ENCODE data around the gene OVOL1.

OVOL1 gene

DNA sequence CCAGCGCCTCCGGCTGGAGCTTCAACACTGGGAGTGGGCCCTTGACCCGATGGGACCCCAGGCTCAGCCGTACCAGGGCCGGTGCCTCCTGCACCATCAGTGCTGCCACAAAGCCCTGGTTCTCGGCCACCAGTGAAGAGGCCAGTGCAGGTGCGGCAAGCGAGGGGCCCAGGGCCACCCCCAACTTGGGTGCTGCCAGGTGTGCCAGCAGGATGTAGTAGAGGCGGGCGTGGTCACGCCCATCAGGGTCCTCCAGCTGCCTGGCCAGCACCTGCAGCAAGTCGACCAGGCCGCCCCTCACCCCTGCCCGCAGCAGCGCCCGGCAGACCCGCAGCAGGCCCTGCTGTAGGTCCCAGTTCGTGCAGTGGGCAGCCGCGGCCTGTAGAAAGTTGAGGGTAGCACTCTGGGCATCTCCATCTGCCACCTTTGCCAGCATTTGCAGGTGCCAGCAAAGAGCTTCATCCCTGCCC lies 8.4 kb upstream of the OVOL1 start:
- no peak for DNase-seq

DNA sequence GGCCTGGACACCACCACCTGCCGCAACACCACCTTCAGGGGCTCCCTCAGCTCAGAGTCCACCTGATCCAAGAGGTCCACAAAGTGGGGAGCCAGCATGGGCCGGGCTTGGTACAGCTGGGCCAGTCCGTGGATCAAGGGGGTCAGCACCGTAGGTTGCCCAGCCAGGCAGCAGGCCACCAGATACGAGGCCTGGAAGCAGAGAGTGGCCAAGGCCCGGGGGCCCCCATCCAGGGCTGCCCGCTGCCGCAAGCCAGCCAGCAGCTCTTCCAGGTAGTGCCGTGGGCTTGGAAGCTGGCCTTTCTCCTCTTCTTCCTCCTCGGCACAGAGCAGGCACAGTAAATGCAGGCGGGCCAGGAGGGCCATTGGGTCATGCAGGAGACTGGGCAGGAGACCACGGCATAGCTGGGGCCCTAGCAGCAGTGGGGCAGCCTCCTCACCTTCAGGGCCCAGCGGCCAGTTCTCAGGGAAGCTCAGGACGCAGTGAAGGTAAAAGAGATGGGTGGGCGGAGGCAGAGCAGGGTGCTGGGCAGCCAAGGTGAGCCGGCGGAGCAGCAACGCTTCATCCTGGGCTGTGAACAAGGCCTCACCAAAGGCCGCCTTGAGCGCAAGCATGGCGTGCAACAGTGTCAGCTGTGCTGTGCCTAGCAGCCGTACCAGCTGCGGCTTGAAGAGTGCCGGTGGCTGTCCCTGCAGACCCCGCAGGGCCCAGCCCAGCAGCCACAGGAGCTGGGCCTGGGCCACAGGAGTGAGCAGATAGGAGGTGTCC lies 7.8 kb upstream of the OVOL1 start:
- DNase-seq, result no peak

DNA sequence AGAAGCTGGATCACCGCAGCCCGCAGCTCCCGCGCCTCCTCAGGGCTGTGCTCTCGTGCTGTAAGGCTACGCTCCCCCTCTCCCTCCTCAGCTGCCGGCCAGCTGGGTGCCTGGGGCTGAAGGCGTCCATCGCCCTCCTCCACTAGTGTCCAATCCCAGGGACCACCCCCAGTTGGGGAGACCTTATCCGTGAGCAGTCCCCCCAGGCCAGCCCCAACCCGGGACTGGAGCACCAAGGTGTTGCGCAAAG lies 7.3 kb upstream of the OVOL1 start:
- no peak for DNase-seq

DNA sequence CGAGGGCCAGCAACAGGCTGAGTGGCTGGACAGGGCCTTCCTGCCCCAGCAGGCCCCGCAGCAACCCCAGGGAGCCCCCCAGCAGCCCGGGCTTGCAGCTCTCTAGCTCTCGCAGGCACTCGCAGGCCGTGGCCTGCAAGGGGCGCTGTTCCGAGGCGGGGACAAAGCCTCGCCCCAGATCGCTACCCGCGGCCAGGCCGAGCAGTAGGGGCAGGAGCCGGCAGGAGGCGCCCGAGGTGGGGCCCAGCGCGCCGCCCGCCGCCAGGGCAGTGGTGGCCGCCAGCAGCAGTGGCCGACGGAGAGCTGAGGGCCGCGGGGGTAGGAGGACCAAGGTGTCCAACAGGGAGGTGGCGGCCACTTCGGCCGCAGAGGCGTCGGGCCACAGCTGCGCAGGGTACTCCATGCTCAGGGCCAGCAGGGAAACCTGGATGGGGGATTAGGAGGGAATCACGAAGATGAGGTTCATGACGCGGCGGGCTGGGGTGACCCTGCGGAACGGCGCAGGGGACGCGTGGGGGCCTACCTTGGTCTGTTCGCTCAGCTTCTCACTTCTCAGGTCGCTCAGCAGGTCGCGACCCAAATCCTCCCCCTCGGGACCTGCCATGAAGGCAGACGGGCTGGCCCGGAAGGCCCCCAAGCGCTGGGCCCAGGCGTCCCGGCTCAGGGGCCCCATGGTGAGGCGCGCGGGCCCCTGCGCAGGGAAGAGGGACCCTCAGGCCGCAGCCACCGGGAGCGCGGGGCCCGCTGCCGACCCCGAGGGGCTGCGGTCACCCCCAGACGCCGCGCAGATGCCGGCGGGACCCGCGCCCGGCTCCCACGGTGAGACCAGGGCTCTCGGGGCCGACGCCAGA lies 6.7 kb upstream of the OVOL1 start:
- peak; percentile 77 for DNase-seq

DNA sequence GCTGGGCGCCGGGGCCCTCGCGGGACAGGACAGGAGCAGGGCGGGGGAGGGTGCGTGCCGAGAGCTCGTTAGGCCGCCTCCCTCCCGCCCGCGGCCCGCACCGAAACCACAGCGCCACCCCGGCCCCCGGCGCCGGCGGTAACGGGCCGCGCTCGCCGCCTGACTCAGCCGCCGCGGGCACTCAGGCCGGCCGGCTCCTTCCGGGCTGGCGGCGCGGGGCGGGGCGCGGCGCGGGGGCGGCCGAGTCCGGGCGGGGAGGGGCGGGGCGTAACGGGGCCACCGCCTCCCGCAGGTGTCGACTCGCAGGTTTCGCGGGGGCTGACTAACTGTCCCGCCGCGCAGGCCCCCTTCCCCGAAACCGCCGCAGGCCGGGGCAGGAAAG lies 6.1 kb upstream of the OVOL1 start, which contains the start of gene AP5B1:
TSS of gene AP5B1 (minus strand) at position 207 of the 382 bp plus-strand sequence. CDS start 385 bp downstream, outside the sequence.
- peak; percentile 69 for DNase-seq

DNA sequence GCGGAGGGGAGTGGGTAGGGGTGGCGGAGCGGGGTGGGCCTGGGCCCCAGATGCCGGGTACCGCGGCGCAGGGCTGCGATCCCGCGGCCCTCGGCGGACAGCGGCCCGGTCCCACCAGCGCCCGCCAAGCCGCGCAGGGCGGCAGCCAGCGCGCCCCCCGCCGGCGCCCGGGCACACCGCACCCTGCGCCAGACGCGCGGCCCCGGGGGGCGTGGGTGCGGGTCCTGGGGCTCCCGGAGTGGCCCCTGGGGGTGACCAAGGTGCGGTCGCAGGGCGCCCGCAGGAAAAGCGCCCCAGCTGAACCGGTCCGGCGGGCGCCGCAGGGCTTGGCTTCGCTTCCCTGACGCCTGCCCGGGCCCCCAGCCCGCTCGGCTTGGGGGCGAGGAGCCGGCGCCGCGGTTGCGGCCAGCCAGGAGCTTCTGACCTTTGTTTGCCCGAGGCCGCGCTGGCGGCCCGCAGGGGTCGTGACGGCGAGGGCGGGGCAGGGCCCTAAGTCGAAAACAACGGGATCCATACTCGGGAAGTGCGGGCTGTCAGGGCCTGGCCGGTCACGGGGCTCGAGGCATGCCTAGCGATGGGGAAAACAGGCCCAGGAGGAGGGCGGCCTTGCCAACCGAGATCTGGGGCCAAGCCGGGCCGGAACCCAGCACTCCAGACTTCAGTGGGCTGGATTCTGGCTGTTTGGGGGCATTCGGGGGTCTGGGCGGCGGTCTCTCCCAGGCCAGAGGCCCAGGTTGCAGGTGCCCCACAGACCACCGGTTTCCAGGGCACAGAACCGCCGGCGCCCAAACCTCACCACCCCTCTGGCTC lies 5.5 kb upstream of the OVOL1 start:
- no peak for DNase-seq

DNA sequence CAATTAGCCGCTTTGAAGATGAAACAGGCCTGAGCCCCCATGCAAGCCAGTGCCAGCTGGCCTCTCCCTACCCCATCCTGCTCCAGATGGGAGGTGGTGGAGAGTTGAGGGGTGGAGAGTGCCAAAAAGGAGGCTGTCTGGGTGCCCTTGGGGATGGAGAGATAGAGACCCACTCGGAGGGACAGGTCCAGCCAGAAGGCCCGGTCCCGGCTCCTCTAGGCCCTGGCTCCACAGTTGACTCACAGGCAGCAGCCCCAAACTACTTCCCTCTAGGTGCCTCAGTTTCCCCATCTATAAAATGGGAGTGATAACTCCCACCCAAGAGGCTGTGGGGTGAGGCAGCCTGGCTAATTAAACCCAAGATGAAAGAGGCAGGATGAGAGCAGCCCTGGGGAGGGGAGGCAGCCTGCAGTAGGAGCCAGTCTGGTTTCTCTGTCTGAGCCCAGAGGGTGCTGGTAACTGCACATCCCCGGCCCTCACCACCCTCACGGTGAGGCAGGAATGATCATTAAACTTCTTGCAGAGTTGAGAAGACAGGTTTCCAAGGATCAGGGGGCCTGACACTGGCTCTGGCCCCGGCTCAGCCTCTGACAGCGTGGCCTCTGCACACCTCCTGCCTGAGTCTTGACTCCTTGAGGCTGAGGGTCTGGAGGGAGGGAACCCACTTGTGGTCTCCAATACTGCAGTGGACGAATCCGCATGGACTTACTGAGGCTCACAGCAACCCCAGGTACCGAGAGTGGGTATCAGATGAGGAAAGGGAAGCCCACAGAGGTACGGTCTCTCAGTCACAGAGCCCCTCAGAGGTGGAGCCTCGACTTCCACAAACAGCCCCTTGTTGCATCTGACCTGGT lies 4.7 kb upstream of the OVOL1 start:
- DNase-seq, result no peak

DNA sequence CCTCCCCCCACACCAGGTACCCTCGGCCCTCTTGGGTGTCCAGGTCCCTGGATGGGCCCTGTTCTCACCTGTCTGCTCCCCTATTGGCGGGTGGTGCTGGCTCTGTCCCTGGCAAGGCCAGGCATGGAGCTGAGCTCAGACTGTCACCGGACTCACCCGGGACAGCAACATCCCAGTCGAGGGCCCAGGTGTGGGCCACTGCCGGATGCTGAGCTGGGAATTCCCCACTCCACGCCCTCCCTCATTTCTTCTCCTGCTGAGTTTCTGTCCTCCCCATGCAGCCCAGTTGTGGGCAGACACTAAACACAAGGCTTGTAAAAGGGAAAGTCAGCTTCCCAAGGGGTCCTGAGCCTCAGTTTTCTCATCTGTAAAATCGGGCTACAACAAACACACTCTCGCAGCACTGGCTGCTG lies 4.0 kb upstream of the OVOL1 start:
- DNase-seq, result no peak

DNA sequence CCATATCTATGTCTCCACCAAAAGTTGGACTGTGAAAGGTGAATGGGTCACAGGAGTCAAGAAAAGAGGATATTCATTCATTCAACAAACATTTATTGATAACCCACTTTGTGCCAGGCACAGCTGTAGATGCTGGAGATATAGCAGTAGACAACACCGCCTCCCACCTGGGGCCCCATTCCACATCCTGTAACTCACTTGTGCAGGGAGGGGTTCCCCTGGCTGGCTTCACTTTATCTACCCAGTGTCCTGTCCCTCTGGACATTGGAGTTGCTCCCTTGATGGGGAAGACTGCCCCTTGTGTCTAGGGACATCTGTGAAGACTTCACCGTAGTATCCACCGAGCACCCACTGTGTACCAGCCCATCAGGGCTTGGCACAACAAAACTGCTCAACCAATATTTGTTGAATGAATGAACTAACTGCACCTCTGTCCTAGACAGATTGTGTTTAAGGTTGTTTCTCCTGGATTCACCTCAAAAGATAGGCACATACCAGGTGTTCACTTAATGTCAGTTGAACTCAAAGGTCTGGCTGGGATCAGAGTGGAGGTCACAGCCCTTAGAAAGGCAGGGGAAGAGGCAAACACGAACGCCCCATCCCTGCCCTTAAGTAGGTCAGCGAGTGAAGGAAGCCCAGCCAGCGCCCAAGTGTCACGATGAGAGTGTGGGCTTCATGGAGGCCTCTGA lies 1.4 kb upstream of the OVOL1 start:
- no peak for DNase-seq

DNA sequence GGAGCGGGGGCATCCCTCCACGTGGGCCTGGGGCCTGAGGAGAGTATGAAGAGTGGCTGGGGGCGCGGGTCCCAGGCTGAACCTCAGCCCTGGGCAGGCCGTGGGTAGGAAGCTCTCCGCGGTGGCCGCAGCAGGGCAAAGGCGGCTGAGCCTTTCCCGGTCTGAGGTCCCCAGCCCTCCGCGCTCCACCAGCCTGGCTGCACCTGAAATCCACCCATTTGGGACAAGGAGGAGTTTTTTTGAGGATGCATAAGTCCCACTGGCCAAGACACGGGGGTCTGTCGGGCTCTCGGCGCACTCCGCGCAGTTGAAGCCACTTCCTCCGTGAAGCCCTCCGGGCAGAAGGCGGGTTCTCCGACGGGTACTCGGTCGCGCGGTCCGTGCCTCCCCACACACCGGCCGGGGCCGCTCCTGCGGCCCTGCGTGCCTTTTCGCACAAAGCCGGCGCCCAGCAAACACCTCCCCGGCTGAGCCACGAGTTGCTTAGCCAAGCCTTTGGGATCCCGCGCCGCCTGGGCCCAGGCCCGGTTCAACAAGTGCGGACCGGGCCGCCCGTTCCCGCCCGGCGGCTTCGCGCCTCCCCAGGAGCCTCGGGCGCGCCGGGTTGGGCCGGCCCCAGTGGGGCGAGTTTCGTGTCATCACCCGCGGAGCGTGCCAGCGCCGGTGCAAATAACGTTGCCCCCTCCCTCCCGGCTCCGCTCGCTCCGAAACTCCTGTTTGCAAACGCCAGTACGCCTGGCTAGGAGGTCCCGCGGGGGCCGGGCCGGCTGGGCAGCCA lies 666 bp upstream of the OVOL1 start:
- DNase-seq, result no peak

DNA sequence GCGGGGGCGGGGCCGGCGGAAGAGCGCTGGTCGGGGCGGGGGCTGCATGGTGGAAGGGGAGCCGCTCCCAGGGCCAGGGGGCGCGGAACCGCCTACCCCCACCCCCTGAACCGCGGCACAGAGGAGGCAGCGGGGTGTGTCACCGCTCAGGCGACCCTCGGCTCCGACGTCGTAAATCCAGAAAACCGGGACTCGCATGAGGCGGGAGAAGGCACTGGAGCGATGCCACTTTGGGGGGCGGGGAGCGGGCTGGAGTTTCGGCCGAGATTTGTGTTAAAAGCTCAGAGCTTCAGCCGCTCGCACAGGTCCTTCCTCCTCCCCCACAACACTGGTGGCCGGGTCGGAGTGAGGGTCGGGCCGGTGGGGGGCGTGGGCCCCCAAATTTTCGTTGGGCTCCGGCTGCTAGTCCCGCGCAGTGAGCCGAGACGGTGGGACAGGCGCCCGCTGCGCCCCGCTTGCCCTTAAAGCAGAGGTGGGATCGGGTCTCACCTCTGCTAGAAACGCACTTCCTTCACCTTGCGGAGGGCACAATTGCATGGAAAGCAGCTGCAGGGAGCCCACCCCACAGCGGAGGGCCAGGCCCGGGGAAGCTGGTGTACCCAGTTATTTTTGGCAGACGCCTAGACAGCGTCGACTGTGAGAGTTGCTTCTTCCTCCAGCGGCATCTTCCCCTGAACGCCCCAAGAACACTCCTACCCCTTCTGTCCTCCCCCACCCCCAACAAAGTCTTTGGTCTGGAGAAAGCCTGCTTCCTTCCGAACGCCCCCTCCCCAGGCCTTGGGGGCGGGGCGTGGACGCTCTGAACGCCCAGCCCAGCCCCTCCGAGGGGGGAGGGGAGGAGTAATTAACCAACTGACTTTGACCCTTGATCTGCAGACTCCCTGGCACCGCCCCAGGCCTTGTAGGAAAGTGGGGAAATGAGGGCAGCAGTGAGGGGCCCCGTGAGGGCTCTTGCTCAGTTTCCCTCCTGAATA lies 1.1 kb downstream of the OVOL1 start:
- no peak for DNase-seq

DNA sequence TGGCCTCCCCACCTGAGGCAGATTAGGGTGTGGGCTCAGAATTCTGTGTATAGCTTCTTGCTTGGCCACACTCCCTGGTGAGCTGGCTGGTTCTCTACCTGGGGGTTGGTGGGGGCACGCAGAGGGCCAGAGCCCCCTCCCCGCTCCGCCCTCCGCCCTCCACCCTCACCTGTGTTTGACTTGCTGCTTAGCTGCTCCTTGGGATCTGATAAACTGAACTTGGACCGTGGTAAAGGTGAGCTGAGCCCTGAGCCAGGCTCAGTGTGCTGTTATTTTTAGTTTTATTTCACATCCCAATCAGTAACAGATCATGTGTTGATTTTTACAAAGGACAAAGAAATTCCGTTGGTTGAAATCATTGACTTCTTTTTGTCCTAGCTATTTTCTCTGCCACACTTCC lies 2.0 kb downstream of the OVOL1 start:
- no peak for DNase-seq

DNA sequence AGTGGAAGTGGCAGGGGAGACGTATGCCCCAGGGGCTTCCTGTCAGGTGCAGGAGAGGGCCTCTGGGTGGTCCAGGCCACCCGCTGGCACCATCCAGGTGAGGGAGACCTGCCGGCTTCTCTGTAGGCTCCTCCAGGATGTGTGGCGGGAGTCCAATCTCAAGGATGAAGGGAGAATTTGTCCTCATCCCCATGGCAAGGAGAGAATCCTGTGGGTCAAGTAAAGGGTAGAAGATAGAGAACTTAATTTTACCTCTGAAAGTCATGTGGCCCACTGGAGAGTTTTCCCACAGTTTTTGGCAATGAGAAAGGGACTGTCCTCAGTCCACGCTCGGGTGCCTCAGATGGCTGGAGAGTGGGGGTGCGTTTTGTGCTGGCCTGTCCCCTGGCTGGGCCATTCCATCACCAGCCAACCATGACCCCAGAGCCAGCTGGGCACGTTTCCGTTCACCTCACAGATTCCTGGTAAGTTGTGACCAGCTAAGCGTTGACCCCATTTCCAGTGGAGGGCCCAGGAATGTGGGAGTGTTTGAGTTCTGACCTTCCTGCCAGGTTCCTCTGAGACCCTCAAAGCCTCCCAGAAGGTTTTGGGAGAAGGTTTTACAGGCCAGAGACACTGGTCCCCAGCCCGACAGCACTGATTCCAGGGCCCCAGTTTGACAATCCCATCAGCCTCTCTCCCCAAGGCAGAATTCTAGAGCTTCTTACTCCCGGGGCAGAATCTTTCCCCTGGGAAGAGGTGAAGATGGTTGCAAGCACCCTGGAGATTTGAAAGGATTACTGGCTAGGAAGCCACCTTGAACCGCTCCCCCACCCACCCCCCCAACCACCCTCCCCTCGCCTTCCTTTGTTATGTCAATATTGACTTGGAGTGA lies 2.6 kb downstream of the OVOL1 start:
- DNase-seq, result no peak

DNA sequence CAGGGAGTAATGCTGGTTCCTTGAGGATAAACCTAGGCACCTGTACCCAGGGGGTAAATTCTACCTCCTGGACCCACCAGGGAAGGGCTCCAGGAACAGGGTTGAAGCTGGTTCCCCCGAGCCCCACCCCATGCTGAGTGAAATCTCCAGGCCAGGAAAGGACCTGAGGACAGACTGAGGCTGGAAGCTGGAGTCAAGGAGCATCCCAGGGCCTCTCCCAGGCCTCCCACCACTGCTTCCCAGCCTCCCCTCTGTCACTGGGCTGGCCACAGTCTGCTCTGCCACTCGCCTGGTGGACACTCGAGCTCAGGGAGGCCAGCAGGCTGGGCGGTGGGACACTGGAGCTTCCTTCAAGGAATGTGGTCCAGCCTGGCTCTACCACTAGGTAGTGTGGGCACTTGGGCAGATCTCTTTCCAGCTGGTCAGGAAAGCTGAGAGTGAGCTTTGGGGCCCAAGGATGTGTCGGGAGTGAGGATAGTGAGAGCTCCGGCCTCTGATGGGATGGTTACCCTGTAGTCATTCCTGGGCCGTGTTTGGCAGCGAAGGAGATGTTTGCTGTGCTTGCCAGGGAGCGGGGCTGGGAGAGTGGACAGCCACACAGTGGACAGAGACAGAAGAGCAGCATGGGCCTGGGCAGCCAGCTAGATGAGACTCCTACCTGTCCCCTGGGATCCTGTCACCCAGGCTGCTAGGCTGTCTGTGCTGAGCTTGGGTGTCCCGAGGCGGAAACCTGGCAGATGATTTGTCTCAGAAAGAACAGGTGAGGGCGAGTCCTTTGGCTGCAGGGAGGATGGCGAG lies 3.4 kb downstream of the OVOL1 start:
- no peak for DNase-seq

DNA sequence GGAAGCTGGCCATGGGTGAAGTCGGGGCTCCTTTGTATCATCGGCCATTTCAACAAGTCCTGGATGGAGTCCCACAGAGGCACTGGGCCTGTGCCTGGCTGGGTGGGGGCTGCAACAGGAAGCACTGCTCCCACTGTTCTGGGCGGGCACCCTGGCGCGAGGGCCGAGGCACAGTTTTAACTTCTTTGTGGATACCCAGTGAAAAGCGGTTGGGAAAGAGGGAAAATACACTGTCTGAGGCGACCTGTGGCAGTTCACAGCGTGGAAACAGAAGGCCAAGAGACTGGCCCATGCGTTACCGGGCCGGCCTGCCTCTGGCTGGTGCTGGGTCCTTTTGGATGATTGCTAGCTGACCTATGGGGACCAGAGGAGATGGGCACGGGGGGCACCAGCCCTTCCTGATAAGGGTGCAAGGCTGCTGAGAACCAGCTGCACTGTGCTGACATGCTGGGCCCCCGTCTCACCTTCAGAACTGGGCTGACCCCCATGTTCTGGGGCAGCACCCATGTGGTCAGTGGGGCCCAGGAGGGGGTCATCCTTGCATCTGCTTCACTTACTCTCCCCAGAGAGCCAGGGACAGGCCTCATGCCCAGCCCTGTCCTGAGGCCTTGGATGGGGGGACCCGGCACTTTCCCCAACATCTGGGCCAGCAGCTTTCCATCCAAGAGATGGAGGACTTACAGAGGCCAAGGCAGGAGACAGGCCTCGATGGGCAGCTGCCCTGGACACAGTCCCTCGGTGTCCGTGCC lies 4.2 kb downstream of the OVOL1 start:
- DNase-seq, result no peak

DNA sequence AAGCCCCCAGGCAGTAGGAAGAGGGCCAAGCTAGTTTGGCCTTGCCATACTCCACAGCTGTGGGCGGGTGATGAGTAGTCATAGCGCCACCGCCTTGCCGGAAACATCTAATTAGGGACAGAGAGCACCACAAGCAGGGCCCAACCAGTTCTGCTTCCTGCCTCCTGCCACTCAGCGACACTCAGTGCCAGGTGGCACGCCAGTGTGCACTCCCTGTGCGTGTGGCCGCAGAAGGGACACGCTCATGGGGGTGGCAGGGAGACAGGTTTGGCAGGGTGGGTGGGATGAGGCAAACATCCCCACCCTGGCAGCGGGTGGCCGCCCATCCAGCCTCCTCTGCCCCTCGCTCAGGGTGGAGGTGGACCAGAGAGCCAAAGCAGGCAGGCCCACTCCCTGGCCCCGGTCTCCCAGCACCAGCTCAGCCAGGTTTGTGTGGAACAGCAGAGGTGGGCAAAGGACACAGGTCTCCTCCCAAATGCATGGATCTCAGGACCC lies 4.9 kb downstream of the OVOL1 start:
- peak; percentile 39 for DNase-seq

DNA sequence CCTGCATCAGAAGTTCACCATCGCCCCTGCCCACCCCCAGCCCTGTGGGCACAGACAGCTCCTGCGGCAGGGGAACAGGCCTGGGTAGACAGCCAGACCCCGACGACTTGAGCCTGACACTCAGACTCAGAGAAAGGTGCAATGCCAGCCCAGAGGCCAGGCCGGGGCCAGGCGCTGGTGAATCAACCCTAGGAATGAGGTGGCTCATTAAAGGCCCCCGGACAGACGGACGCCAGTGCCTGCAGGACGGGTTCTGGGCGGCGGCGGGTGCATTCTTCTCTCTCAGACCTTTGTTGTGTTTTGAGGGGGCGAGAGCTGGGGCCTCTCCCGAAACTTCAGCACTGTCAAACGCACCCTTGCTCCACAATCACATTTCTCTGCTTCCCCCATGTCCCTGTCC lies 5.6 kb downstream of the OVOL1 start:
- no peak for DNase-seq

Data from stimulated activated naive CD4-positive, alpha-beta T cell treated with Interleukin-2 at 50 U/mL for 16 hours (primary cell).